Skin epidermis (tissue), 12 donors: Measurements from ENCODE around the gene CLTCL1.
"Not testable (repeated sequence)": the region's sequence is repeated elsewhere in the genome, so short reads cannot be mapped to it uniquely, and the experiment has no call there.

Source experiments
- H3K27ac ChIP-seq, 21 experiments: fragments of 200-600 bp; sonication (generic) in 11 of 21; one replicate each; pipeline ENCODE4 v1.5.0; 2020; ENCODE audit warnings: mild to moderate bottlenecking in 3 of 21, inconsistent platforms in 2 of 21, moderate library complexity in 2 of 21
- H3K4me3 ChIP-seq, 7 experiments: fragments of 200-600 bp; sonication (generic) in 2 of 7; one replicate each; pipeline ENCODE4 v1.5.0; 2020; ENCODE audit warnings: inconsistent platforms in 2 of 7, mild to moderate bottlenecking in 2 of 7, moderate library complexity in 1 of 7

CLTCL1 gene

GRCh38 chr22:19292458-19293230 lies 1.1 kb upstream of the CLTCL1 start:
- peak overlapping the region; percentile 70 to 95 (median 80) for H3K4me3 ChIP-seq
- H3K27ac ChIP-seq = peak overlapping the region in 17 of 21 experiments; percentile 21 to 85 (median 80)

DNA sequence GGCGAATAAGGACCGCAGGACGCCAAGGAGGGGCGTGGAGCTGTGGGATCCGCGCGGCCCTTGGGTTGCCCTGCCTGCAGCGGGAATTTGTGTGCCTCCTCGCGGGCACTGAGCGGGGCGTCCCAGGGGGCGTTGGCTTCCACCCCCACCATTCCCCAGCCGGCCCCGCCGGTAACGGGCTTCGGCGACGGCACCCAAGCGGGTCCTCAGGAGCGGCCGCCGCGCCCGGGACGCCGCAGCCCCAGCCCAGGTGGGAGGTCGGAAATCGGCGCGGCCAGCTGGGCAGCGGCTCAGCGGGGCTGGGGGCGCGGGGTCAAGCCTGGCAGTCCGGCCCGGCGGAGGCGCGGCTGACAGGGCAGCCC lies 320 bp downstream of the CLTCL1 start:
- Histone ChIP-seq H3K27ac (peak overlapping the region in 18 of 21 experiments; percentile 8 to 88 (median 78)), H3K4me3 (peak overlapping the region; percentile 70 to 95 (median 80))

DNA sequence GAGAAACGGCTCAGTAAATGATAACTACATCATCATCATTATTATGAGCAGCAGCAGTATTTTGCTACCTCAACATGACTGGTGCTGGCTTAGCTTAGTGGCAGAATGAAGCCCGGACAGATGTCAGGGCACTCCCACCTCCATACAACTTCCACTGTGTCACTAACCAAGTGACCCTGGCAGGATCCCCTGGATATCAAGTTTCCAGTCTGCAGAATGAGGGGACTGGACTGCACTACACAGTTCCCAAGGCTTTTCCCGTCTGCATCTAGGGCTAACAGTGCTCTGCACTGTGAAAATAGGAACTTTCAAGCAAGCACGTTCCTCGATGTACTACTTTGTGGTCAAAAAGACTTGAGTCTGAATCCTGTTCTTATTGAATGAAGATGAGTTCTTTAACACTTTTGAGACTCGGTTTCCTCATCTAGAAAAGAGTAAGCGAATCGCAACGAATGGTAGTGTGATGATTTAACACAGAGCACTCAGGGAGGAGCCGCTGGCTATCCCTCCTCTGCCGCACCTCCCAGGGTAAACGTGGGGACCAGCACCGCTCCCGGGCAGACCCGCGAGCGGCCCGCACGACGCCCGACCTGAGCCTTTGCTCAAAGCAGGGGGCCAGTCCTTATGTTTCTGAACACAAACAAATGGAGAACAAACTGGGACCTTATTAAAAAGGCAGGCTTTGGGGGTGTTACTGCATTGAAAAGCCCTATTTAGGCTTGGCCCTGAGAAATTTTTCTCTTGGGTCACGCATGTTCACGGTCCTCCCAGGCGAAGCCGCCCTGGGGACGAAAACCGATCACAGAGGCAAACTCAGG lies 910 bp downstream of the CLTCL1 start:
- Histone ChIP-seq H3K27ac (peak overlapping the region in 14 of 21 experiments; percentile 8 to 88 (median 79)), H3K4me3 (peak overlapping the region; percentile 70 to 95 (median 80))

DNA sequence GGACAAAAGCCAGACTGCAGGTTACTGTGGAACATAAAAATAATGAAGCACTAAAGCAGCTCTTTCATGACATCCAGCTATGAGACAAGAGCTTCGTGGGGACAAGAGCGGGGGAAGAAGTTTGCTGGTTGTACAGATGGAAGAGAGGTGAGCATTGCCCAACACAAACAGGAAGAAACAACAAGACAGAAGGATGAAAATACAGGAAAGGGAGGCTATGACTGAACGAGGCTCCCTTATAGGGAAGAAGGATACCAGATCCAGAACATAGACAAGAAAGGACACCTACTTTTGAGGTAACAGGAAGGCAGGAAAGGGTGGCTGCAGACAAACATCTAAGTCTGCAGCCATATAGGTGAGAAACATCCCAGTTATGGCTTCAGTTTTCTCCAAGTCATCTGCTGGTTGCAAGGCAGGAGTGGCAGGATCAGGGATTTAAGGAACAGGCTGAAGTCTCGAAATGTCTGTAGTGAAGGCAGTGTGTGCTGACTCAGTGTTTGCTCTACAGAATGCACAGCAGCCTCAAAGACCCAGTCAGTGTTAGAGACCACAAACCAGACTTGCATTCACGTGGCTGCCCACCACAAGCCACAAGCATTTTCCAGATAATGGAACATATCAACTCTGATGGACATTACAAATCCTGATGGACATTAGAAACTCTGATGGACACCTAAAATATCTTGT lies 1.9 kb downstream of the CLTCL1 start:
- Histone ChIP-seq H3K4me3 (no peak overlapping the region), H3K27ac (no peak overlapping the region)

- Histone ChIP-seq H3K27ac (no peak overlapping the region), H3K4me3 (no peak overlapping the region)
Measured at GRCh38 chr22:19287889-19288288, 3.6 kb downstream of the CLTCL1 start.

DNA sequence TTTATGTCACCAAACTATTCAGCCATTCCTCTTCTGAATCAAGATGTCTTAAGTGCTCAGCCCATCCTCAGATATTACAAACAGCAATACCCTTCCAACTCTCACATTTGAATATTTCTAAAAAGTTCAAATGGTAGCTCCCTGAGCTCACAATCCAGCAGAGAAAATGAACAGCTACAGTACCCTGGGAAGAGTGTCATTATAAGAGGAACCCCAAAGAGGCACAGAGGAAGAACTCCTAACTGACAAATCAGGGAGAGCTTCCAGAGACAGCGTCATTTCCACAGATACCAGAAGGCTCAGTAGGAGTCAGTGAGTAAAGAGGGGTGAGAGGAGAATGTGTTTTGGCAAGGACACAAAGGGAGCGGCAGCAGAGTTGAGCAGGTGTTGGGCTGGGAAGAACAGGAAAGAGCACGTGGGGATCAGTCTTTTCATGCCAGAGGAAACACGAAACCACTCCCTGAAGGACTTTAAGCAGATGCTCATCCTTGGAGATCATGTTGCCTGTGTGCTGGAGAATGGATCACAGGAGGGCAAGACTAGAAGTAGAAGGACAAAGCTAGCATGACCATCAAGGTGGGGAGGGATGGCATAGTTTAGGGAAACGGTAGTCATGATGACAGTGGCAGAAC lies 4.3 kb downstream of the CLTCL1 start:
- no peak overlapping the region for H3K4me3 ChIP-seq
- peak overlapping the region in 2 of 21 experiments; percentile 21 to 29 for H3K27ac ChIP-seq

DNA sequence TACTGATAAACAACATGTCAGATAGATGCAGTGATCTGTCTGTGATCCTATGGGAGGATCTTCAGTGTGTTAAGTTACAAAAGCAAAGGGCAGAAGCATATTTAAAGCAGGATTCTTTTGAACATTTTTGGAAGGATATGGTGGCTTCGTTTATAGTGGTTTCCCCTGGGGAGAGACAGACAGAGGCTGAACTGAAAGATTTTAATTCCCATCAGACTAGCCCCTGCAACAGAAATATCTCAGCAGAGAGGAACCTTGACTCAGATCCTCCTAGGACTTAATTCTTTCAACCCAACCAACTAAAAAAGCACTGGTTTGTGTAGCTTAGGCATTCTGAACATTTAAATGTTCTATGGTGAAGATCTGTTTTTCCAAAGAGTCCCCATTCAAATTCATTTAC lies 5.7 kb downstream of the CLTCL1 start:
- no peak overlapping the region for H3K27ac ChIP-seq
- H3K4me3 ChIP-seq = no peak overlapping the region

GRCh38 chr22:19279143-19279542 lies 12.4 kb downstream of the CLTCL1 start:
- not testable (repeated sequence) for H3K27ac ChIP-seq, H3K4me3 ChIP-seq

GRCh38 chr22:19277785-19278184 lies 13.7 kb downstream of the CLTCL1 start:
- no peak overlapping the region for H3K4me3 ChIP-seq
- no peak overlapping the region for H3K27ac ChIP-seq

DNA sequence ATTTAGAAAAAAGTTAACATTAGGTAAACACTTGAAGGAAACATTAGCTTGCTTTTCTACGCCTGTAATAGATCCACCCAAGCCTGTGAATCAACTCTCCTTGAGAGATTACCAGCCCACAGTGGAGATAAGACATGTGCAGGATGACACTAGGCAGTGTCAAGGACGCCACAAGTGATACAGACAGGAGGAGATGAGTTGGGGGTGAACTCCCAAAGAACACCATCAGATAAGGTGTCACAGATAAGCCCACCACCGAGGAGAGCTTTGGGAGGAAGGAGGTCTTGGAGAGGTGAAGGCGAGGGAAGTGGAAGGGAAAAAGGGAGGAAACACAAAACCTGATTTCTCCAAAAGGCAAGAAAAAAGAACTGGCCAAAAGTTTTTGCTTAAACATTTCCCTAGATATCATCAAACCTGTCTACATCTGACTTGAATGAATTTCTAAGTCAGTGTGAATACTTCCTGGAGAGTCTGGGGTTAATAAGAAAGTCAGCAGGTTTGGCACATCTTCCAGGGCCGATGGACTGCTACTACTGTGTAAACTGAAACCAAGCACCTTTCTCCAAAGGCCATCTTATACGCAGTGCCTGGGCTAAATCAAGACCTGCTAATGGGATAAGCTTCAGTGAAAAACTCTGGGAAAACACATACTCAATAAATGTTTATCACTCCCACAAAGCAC lies 15.5 kb downstream of the CLTCL1 start:
- Histone ChIP-seq H3K4me3 (no peak overlapping the region), H3K27ac (no peak overlapping the region)

GRCh38 chr22:19275513-19275912 lies 16.0 kb downstream of the CLTCL1 start:
- H3K4me3 ChIP-seq = no peak overlapping the region

GRCh38 chr22:19275104-19275503 lies 16.4 kb downstream of the CLTCL1 start:
- H3K27ac ChIP-seq = no peak overlapping the region
- H3K4me3 ChIP-seq = no peak overlapping the region

More at GRCh38 chr22:19275513-19275912, 16.0 kb downstream of the CLTCL1 start:
- no peak overlapping the region for H3K27ac ChIP-seq

GRCh38 chr22:19271856-19272535 lies 19.5 kb downstream of the CLTCL1 start:
- H3K4me3 ChIP-seq = no peak overlapping the region

GRCh38 chr22:19271273-19271855 lies 20.2 kb downstream of the CLTCL1 start:
- Histone ChIP-seq H3K4me3 (no peak overlapping the region), H3K27ac (no peak overlapping the region)

More at GRCh38 chr22:19271856-19272535, 19.5 kb downstream of the CLTCL1 start:
- no peak overlapping the region for H3K27ac ChIP-seq

- H3K27ac ChIP-seq = no peak overlapping the region
- no peak overlapping the region for H3K4me3 ChIP-seq
Measured at GRCh38 chr22:19270873-19271272, 20.6 kb downstream of the CLTCL1 start.

GRCh38 chr22:19266547-19267086 lies 24.9 kb downstream of the CLTCL1 start:
- no peak overlapping the region for H3K27ac ChIP-seq
- no peak overlapping the region for H3K4me3 ChIP-seq

- H3K27ac ChIP-seq = no peak overlapping the region
- H3K4me3 ChIP-seq = no peak overlapping the region
Measured at GRCh38 chr22:19265779-19266178, 25.7 kb downstream of the CLTCL1 start.

DNA sequence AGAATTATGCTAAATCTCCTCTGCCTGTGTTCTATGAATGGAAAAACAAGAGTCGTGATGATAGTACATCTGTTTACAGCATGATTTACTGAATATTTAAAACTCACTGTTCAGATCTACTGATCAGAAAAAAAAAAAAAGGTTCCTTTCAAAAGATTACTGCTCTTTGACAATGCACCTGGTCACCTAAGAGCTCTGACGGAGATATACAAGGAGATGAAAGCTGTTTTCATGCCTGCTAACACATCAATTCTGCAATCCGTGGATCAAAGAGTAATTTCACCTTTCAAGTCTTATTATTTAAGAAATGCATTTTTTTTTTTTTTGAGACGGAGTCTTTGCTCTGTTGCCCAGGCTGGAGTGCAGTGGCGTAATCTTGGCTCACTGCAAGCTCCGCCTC lies 30.7 kb downstream of the CLTCL1 start:
- Histone ChIP-seq H3K27ac (no peak overlapping the region), H3K4me3 (no peak overlapping the region)
